Right lobe of liver (tissue), 6 donors: ENCODE measurements around the gene CHST8. TPM values are rescaled to one million over a fixed set of nuclear protein-coding genes. Genes with fewer than 3 reads are reported as not detected.

Experiments used
- ATAC-seq, 4 donors: fragments of 200-7000 bp; cut with Tn5 transposase; one replicate each; pipeline ENCODE4 v1.9.1; 2020; ENCODE audit warnings: mild to moderate bottlenecking in 4 of 4, moderate library complexity in 4 of 4
- DNase-seq, 3 donors: peaks; one replicate each; pipeline ENCODE4 v3.0.0-alpha.2; 2020
- H3K27ac ChIP-seq, 3 donors: fragments of 200-600 bp; one replicate each; pipeline ENCODE4 v1.8.0; 2022
- H3K27me3 ChIP-seq, 2 donors: fragments of 200-600 bp; one replicate each; pipeline ENCODE4 v1.8.0; 2022
- H3K36me3 ChIP-seq, 4 donors: fragments of 200-600 bp; sonication (generic) in 1 of 4; one replicate each; pipeline versions ENCODE4 v1.5.1 to v1.8.0; 2017 to 2022; ENCODE audit warnings: control low read depth in 1 of 4
- H3K4me1 ChIP-seq, 4 donors: fragments of 200-600 bp; sonication (generic) in 1 of 4; one replicate each; pipeline versions ENCODE4 v1.5.1 to v1.8.0; 2017 to 2022; ENCODE audit warnings: control low read depth in 1 of 4
- H3K4me3 ChIP-seq, 3 donors: fragments of 200-600 bp; one replicate each; pipeline ENCODE4 v1.8.0; 2022
- H3K9me3 ChIP-seq, 4 donors: fragments of 200-600 bp; sonication (generic) in 1 of 4; one replicate each; pipeline versions ENCODE4 v1.5.1 to v1.8.0; 2017 to 2022; ENCODE audit warnings: control low read depth in 1 of 4
- POLR2A ChIP-seq: fragments of 450-650 bp; IDR thresholded peaks from one replicate; pipeline ENCODE4 v1.6.1; 2017; ENCODE audit warnings: antibody characterized with exemption, mild to moderate bottlenecking
- WGBS: methylation state at CpG from one replicate; pipeline ENCODE4 v1.1.6; 2018; ENCODE audit warnings: low coverage, low lambda C conversion rate; ENCODE audit not compliant: insufficient coverage; ENCODE audit errors: missing lambda C conversion rate; 5-methylcytosine and 5-hydroxymethylcytosine counted together
- intact Hi-C, 2 donors: fragments of 100-400 bp; cut with DNase I; formaldehyde crosslinking; loops; one replicate each; pipeline versions ENCODE4 v1.11.2 to v1.14.1; 2022
- total RNA-seq, 6 experiments: library from RNA; depleted of rRNA in 2 of 6; stranded (reverse); fragments of >200 nt in 2 of 6; fragmentation: NEBNext Ultra II Directional in 3 of 6; extraction: Animal tissue kit (Norgen Biotek cat#: 25700) in 3 of 6; gene quantifications; one replicate each; pipeline versions ENCODE4 v1.1.0 to v1.2.4, GENCODE V29; 2016 to 2023
- TF ChIP-seq, protein P1 (sequence below), 4 donors: fragments of 200-600 bp in 3 of 4; fragments of 450-650 bp in 1 of 4; IDR thresholded peaks; one replicate each; pipeline versions ENCODE4 v1.5.1 to v1.8.0; 2016 to 2022; ENCODE audit warnings: antibody characterized with exemption in 4 of 4, mild to moderate bottlenecking in 2 of 4
- donor health status: DM: no; HTN: yes; CAD: no.
- donor health status: DM: no; HTN: no; CAD: no.
- donor health status: DM: no; HTN: no; CAD: no.
- donor health status: DM: no; HTN: yes; CAD: no.
- donor health status: DM: no; HTN: yes; CAD: no.

The CHST8 gene
- total RNA-seq, 6 experiments from 2014 or later, result 0.12 to 0.19 TPM; not detected in 4

GRCh38 chr19:33802001-33802400, 180.2 kb downstream of the CHST8 start:
- Histone ChIP-seq H3K36me3 (peaks cover 0 to 9% (median 0%) of the 10 kb centered on the region in 4 donors), H3K4me1 (peaks cover 0 to 28% (median 6%) of the 10 kb centered on the region in 4 donors), H3K27ac (no peak overlapping the region), H3K27me3 (no peaks in the 10 kb centered on the region), H3K9me3 (no peaks in the 10 kb centered on the region), H3K4me3 (no peak overlapping the region)
- ATAC-seq (no peak), DNase-seq (no peak)
- intact Hi-C loops, result no loop called here
- TF ChIP-seq, protein P1, sequence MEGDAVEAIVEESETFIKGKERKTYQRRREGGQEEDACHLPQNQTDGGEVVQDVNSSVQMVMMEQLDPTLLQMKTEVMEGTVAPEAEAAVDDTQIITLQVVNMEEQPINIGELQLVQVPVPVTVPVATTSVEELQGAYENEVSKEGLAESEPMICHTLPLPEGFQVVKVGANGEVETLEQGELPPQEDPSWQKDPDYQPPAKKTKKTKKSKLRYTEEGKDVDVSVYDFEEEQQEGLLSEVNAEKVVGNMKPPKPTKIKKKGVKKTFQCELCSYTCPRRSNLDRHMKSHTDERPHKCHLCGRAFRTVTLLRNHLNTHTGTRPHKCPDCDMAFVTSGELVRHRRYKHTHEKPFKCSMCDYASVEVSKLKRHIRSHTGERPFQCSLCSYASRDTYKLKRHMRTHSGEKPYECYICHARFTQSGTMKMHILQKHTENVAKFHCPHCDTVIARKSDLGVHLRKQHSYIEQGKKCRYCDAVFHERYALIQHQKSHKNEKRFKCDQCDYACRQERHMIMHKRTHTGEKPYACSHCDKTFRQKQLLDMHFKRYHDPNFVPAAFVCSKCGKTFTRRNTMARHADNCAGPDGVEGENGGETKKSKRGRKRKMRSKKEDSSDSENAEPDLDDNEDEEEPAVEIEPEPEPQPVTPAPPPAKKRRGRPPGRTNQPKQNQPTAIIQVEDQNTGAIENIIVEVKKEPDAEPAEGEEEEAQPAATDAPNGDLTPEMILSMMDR (IDR thresholded peaks at IDR 0.05), result no peak
- no peak for TF ChIP-seq POLR2A
- 88% methylated on average over 2 of the region's 10 CpGs for WGBS

DNA sequence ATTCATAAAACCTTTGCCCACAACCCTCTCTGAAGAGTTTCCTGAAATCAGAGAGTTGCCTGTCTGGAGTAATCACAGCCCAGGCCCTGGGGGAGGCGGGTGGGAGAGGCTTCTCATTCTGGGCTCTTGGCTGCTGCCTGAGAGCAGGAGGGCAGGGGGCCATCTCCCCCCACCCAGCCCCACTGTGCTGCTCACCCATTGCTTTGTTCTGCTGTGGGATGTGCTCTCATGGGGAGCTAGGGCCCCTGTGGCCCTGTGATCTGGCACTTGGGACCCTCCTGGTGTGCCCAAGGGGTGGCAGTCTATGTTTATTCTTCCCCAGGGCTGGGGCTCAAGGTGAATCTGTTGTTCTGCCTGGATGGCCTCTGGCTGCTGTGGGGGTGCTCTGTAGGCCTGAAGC, 181.0 kb downstream of the CHST8 start:
- H3K4me3 ChIP-seq, result no peak overlapping the region
- WGBS, result 67% methylated on average over 1 of the region's 1 CpG
- TF ChIP-seq POLR2A, result no peak
- TF ChIP-seq, protein P1 (IDR thresholded peaks at IDR 0.05), result no peak
- DNase-seq (no peak), ATAC-seq (no peak)
- peaks cover 0 to 25% (median 6%) of the 10 kb centered on the region in 4 donors for H3K4me1 ChIP-seq
- intact Hi-C loops, result no loop called here
- H3K9me3 ChIP-seq, result no peaks in the 10 kb centered on the region
- peaks cover 0 to 9% (median 0%) of the 10 kb centered on the region in 4 donors for H3K36me3 ChIP-seq
- no peaks in the 10 kb centered on the region for H3K27me3 ChIP-seq
- peak overlapping the region in 1 of 3 donors; percentile 97 for H3K27ac ChIP-seq

DNA sequence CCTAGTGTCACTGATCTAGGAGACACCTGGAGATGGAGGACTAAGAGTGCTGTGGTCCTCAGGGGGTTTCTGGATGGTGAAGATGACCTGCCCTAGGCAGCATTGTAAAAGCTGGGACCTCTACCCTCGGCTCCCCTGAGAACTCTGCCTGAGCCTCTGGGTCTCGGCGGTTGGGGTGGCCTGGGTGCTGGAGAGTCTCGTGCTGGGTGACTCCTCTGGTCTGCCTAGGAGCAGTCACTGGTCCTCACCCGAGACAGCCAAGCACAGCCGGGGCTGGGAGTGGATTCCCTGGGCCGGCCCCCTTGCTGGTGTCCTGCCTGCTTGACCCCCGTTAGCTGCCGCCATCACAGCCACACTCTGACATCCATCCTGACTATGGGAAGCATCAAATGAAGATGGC, 181.6 kb downstream of the CHST8 start:
- no peak for DNase-seq
- Histone ChIP-seq H3K9me3 (no peaks in the 10 kb centered on the region), H3K4me3 (no peak overlapping the region), H3K27ac (peak overlapping the region in 2 of 3 donors; percentile 64 to 97), H3K27me3 (no peaks in the 10 kb centered on the region), H3K4me1 (peaks cover 0 to 25% (median 6%) of the 10 kb centered on the region in 4 donors), H3K36me3 (peaks cover 0 to 9% (median 0%) of the 10 kb centered on the region in 4 donors)
- ATAC-seq, result no peak
- 100% methylated on average over 2 of the region's 9 CpGs for WGBS
- intact Hi-C loops, result no loop called here
- TF ChIP-seq, protein P1 (IDR thresholded peaks at IDR 0.05), result no peak
- no peak for TF ChIP-seq POLR2A

- DNase-seq, result peak; percentile 85 to 96 (median 95)
- Histone ChIP-seq H3K4me1 (peaks cover 0 to 25% (median 6%) of the 10 kb centered on the region in 4 donors), H3K36me3 (peaks cover 0 to 9% (median 0%) of the 10 kb centered on the region in 4 donors), H3K27me3 (no peaks in the 10 kb centered on the region), H3K4me3 (no peak overlapping the region), H3K9me3 (no peaks in the 10 kb centered on the region), H3K27ac (peak overlapping the region; percentile 38 to 97 (median 64))
- 10% methylated on average over 2 of the region's 10 CpGs for WGBS
- TF ChIP-seq, protein P1 (IDR thresholded peaks at IDR 0.05), result no peak
- no peak for TF ChIP-seq POLR2A
- peak; percentile 92 to 97 (median 93) for ATAC-seq
- intact Hi-C loops, result no loop called here
Observed at GRCh38 chr19:33804021-33804799, 182.5 kb downstream of the CHST8 start.
